H9 (cell line): ENCODE measurements around the gene CALML5. TPM values are rescaled to one million over a fixed set of nuclear protein-coding genes. Genes with fewer than 3 reads are reported as not detected.

Source experiments
- DNase-seq: peaks from one replicate; pipeline ENCODE4 v3.0.0-alpha.2; 2017
- H2AFZ ChIP-seq: one replicate; pipeline ENCODE4 v1.6.1; 2013; ENCODE audit warnings: mild to moderate bottlenecking, low read length, control low read depth, moderate library complexity
- H2AK5ac ChIP-seq: 2 replicates; pipeline ENCODE4 v1.6.1; 2013; ENCODE audit warnings: low read length, control low read depth, mixed read lengths; ENCODE audit not compliant: insufficient read length
- H2BK120ac ChIP-seq: one replicate; pipeline ENCODE4 v1.6.1; 2013; ENCODE audit warnings: low read depth, mild to moderate bottlenecking, low read length, control low read depth, inconsistent platforms; ENCODE audit not compliant: poor library complexity, severe bottlenecking
- H2BK12ac ChIP-seq: 2 replicates; pipeline ENCODE4 v1.6.1; 2013; ENCODE audit warnings: low read length, control low read depth, mixed read lengths, low read depth; ENCODE audit not compliant: insufficient read length
- H2BK15ac ChIP-seq: 2 replicates; pipeline ENCODE4 v1.6.1; 2013; ENCODE audit warnings: low read depth, low read length, control low read depth
- H2BK20ac ChIP-seq: one replicate; pipeline ENCODE4 v1.6.1; 2013; ENCODE audit warnings: low read depth, mild to moderate bottlenecking, low read length, control low read depth, inconsistent platforms; ENCODE audit not compliant: poor library complexity, severe bottlenecking
- H2BK5ac ChIP-seq: 2 replicates; pipeline ENCODE4 v1.6.1; 2013; ENCODE audit warnings: low read length, control low read depth, mixed read lengths; ENCODE audit not compliant: insufficient read length
- H3K14ac ChIP-seq: 2 replicates; pipeline ENCODE4 v1.6.1; 2013; ENCODE audit warnings: low read length, control low read depth; ENCODE audit not compliant: insufficient read depth
- H3K18ac ChIP-seq: 2 replicates; pipeline ENCODE4 v1.6.1; 2013; ENCODE audit warnings: low read depth, mild to moderate bottlenecking, mixed read lengths, low read length, control low read depth; ENCODE audit not compliant: insufficient read length
- H3K23ac ChIP-seq: 2 replicates; pipeline ENCODE4 v1.6.1; 2013; ENCODE audit warnings: low read length, control low read depth, mixed read lengths, low read depth; ENCODE audit not compliant: insufficient read length
- H3K23me2 ChIP-seq: 2 replicates; pipeline ENCODE4 v1.6.1; 2013; ENCODE audit warnings: low read depth, mild to moderate bottlenecking, mixed read lengths, low read length, control low read depth; ENCODE audit not compliant: insufficient read length, poor library complexity, severe bottlenecking
- H3K27ac ChIP-seq: 2 replicates; pipeline ENCODE4 v1.5.1; 2013; ENCODE audit warnings: low read length, control low read depth, mixed read lengths, low read depth; ENCODE audit not compliant: insufficient read length
- H3K27me3 ChIP-seq: 2 replicates; pipeline ENCODE4 v1.6.1; 2013; ENCODE audit warnings: low read length, control low read depth, inconsistent platforms; ENCODE audit not compliant: insufficient read depth
- H3K4ac ChIP-seq: 2 replicates; pipeline ENCODE4 v1.6.1; 2013; ENCODE audit warnings: low read depth, mild to moderate bottlenecking, control low read depth, inconsistent platforms, low read length, moderate library complexity
- H3K4me1 ChIP-seq: 2 replicates; pipeline ENCODE4 v1.6.1; 2013; ENCODE audit warnings: low read length, control low read depth, inconsistent platforms; ENCODE audit not compliant: insufficient read depth
- H3K4me2 ChIP-seq: 2 replicates; pipeline ENCODE4 v1.6.1; 2013; ENCODE audit warnings: low read length, control low read depth, mixed read lengths; ENCODE audit not compliant: insufficient read length, insufficient read depth
- H3K56ac ChIP-seq: 2 replicates; pipeline ENCODE4 v1.6.1; 2013; ENCODE audit warnings: low read depth, mild to moderate bottlenecking, mixed read lengths, low read length, control low read depth; ENCODE audit not compliant: insufficient read length
- H3K79me1 ChIP-seq: 2 replicates; pipeline ENCODE4 v1.6.1; 2013; ENCODE audit warnings: low read depth, mild to moderate bottlenecking, moderate library complexity, low read length, control low read depth, inconsistent platforms; ENCODE audit not compliant: insufficient read depth, poor library complexity, severe bottlenecking
- H3K79me2 ChIP-seq: 2 replicates; pipeline ENCODE4 v1.6.1; 2013; ENCODE audit warnings: low read length, control low read depth, inconsistent platforms; ENCODE audit not compliant: insufficient read depth
- H3K9ac ChIP-seq: 2 replicates; pipeline ENCODE4 v1.6.1; 2013; ENCODE audit warnings: low read length, control low read depth, mixed read lengths; ENCODE audit not compliant: insufficient read length; ENCODE audit errors: extremely low read depth
- H3K9me3 ChIP-seq: one replicate; pipeline ENCODE4 v1.6.1; 2013; ENCODE audit warnings: low read depth, low read length, inconsistent platforms; ENCODE audit not compliant: control insufficient read depth
- H3T11ph ChIP-seq: one replicate; pipeline ENCODE4 v1.6.1; 2013; ENCODE audit warnings: mild to moderate bottlenecking, low read length, control low read depth, inconsistent platforms
- H4K20me1 ChIP-seq: one replicate; pipeline ENCODE4 v1.6.1; 2013; ENCODE audit not compliant: control insufficient read depth, insufficient read length, insufficient read depth
- H4K5ac ChIP-seq: 2 replicates; pipeline ENCODE4 v1.6.1; 2013; ENCODE audit warnings: low read depth, mild to moderate bottlenecking, mixed read lengths, low read length, control low read depth; ENCODE audit not compliant: insufficient read length
- H4K8ac ChIP-seq: replicated peaks from 2 replicates; pipeline ENCODE4 v1.6.1; 2013; ENCODE audit warnings: low read length, control low read depth, mixed read lengths, low read depth; ENCODE audit not compliant: insufficient read length
- H4K91ac ChIP-seq: 2 replicates; pipeline ENCODE4 v1.6.1; 2013; ENCODE audit warnings: low read depth, mild to moderate bottlenecking, moderate library complexity, mixed read lengths, low read length, control low read depth; ENCODE audit not compliant: insufficient read length
- H3K27ac Mint-ChIP-seq, 3 experiments: 2 replicates in 2 of 3; 3 replicates in 1 of 3; pipeline ENCODE4 v1.8.0; 2020 to 2021; ENCODE audit warnings: mixed read lengths in 3 of 3, mild to moderate bottlenecking in 1 of 3, moderate library complexity in 1 of 3
- H3K27me3 Mint-ChIP-seq: 2 replicates; pipeline ENCODE4 v1.8.0; 2021; ENCODE audit warnings: low read depth, mild to moderate bottlenecking, moderate library complexity, mixed read lengths
- H3K36me3 Mint-ChIP-seq, 3 experiments: 2 replicates in 2 of 3; 3 replicates in 1 of 3; pipeline ENCODE4 v1.8.0; 2020 to 2021; ENCODE audit warnings: low read depth in 3 of 3, mixed read lengths in 3 of 3; ENCODE audit not compliant: insufficient read depth in 1 of 3
- H3K4me1 Mint-ChIP-seq, 2 experiments: 2 replicates each; pipeline ENCODE4 v1.8.0; 2020; ENCODE audit warnings: mixed read lengths in 2 of 2
- H3K4me3 Mint-ChIP-seq, 2 experiments: 2 replicates in 1 of 2; 3 replicates in 1 of 2; pipeline ENCODE4 v1.8.0; 2020 to 2021; ENCODE audit warnings: mild to moderate bottlenecking in 2 of 2, mixed read lengths in 2 of 2, moderate library complexity in 1 of 2
- H3K9me3 Mint-ChIP-seq, 2 experiments: 2 replicates in 1 of 2; 3 replicates in 1 of 2; pipeline ENCODE4 v1.8.0; 2020; ENCODE audit warnings: mild to moderate bottlenecking in 2 of 2, mixed read lengths in 2 of 2, moderate library complexity in 1 of 2
- WGBS: extraction: QIAGEN DNeasy Blood & Tissue Kit; methylation state at CpG from one replicate; pipeline ENCODE4 v1.1.7; 2013; ENCODE audit warnings: missing lambda C conversion rate, low lambda C conversion rate, mixed read lengths; ENCODE audit not compliant: insufficient read length; ENCODE audit errors: extremely low coverage; 5-methylcytosine and 5-hydroxymethylcytosine counted together
- total RNA-seq: library from RNA; stranded (reverse); gene quantifications from 2 replicates; pipeline ENCODE4 v1.2.1, GENCODE V29; 2021
- TF ChIP-seq, protein P1 (sequence below): fragments of 200-600 bp; sonication (generic); conservative IDR thresholded peaks from 3 replicates; pipeline ENCODE4 v1.8.0; 2021; ENCODE audit warnings: antibody characterized with exemption, mild to moderate bottlenecking

Gene CALML5
- total RNA-seq, 1 experiment from 2014 or later, result not detected

DNA sequence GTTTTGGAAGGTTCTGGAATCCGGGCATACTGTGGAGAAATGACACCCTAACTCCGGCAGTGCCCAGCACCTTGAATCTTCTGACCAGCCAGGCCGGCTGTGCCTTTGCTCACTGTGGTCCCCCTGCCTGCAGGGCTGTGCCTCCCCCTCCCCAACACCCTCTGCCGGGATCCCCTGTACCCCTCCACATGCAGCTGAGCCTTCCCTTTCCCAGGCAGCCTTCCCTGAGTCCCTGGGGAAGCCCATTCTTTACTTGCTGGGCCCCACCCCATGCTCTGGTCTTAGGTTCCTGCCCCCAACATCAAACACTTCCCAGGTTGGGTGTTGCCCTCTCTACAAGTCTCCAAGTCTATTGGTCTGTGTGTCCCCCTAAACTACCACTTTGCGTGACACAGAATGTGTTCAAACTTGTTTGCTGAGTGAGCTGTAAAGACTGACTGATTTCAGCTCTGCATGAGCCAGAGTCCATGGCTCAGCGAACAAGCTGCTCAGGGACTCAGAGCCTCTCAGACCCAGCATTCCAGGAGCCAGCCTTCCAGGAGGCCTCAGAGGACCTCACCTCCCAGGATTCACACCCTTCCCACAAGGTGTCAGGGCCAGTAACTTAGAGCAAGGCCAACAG lies 31.6 kb downstream of the CALML5 start:
- H3K9me3 Mint-ChIP-seq, result peaks cover 50 to 60% of the 10 kb centered on the region in 2 experiments
- H3T11ph ChIP-seq, result no peak overlapping the region

More for the DNA sequence above, 31.6 kb downstream of the CALML5 start:
- Histone ChIP-seq H3K79me2 (no peaks in the 10 kb centered on the region), H3K56ac (no peak overlapping the region), H3K23me2 (no peaks in the 10 kb centered on the region), H3K4me1 (peaks cover 2% of the 10 kb centered on the region; the same call in 1 of the 2 replicates), H2BK20ac (no peak overlapping the region), H3K79me1 (no peaks in the 10 kb centered on the region), H4K5ac (no peak overlapping the region), H2BK5ac (no peak overlapping the region), H3K18ac (no peak overlapping the region), H2BK15ac (no peak overlapping the region), H3K14ac (peak overlapping the region; percentile 37; the same call in 1 of the 2 replicates), H3K9me3 (peaks cover 7% of the 10 kb centered on the region), H3K4me2 (no peak overlapping the region), H2BK12ac (no peak overlapping the region), H2AFZ (no peak overlapping the region), H2BK120ac (no peak overlapping the region), H3K4ac (no peak overlapping the region), H4K91ac (no peak overlapping the region), H4K20me1 (no peaks in the 10 kb centered on the region), H3K23ac (no peak overlapping the region), H3K9ac (no peak overlapping the region), H3K27ac (no peak overlapping the region), H4K8ac (no peak overlapping the region), H2AK5ac (no peak overlapping the region), H3K27me3 (no peaks in the 10 kb centered on the region)
- TF ChIP-seq, protein P1, sequence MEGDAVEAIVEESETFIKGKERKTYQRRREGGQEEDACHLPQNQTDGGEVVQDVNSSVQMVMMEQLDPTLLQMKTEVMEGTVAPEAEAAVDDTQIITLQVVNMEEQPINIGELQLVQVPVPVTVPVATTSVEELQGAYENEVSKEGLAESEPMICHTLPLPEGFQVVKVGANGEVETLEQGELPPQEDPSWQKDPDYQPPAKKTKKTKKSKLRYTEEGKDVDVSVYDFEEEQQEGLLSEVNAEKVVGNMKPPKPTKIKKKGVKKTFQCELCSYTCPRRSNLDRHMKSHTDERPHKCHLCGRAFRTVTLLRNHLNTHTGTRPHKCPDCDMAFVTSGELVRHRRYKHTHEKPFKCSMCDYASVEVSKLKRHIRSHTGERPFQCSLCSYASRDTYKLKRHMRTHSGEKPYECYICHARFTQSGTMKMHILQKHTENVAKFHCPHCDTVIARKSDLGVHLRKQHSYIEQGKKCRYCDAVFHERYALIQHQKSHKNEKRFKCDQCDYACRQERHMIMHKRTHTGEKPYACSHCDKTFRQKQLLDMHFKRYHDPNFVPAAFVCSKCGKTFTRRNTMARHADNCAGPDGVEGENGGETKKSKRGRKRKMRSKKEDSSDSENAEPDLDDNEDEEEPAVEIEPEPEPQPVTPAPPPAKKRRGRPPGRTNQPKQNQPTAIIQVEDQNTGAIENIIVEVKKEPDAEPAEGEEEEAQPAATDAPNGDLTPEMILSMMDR, result no peak
- Mint-ChIP-seq H3K4me1 (peaks cover 40 to 64% of the 10 kb centered on the region in 2 experiments), H3K36me3 (peaks cover 25 to 70% (median 36%) of the 10 kb centered on the region in 3 experiments), H3K27ac (peak overlapping the region in 1 of 3 experiments; percentile 59; a peak in 2 of 7 replicates), H3K4me3 (no peak overlapping the region), H3K27me3 (peaks cover 19% of the 10 kb centered on the region)
- WGBS, result no CpG with 5 or more reads among the region's 6 CpGs
- no peak for DNase-seq
